ENCODE results near the gene ETNK1.
"Not testable (repeated sequence)": the region's sequence is repeated elsewhere in the genome, so short reads cannot be mapped to it uniquely, and the experiment has no call there.

ETNK1 gene

GRCh38 chr12:22624870-22625761 lies at the start of gene ETNK1:
Gene ETNK1 (plus strand): TSS chr12:22625171. CDS start chr12:22625431, 260 bp downstream.
- peak; percentile 79 for DNase-seq

- DNase-seq: no peak
These were observed 48.9 kb upstream of the ETNK1 start for GRCh38 chr12:22576065-22576464.

- DNase-seq: no peak
These were observed 48.5 kb upstream of the ETNK1 start for GRCh38 chr12:22576473-22576872.

- DNase-seq: no peak
These were observed 47.3 kb upstream of the ETNK1 start for GRCh38 chr12:22577667-22578066.

- no peak for DNase-seq
These were observed 46.6 kb upstream of the ETNK1 start for GRCh38 chr12:22578328-22578727.

GRCh38 chr12:22588817-22589216 lies 36.2 kb upstream of the ETNK1 start:
- DNase-seq: no peak

GRCh38 chr12:22593864-22594263 lies 31.1 kb upstream of the ETNK1 start:
- DNase-seq: no peak

- not testable (repeated sequence) for DNase-seq
These were observed 27.4 kb upstream of the ETNK1 start for GRCh38 chr12:22597539-22597938.

- no peak for DNase-seq
These were observed 26.7 kb upstream of the ETNK1 start for GRCh38 chr12:22598141-22598762.

GRCh38 chr12:22598763-22599161 lies 26.2 kb upstream of the ETNK1 start:
- no peak for DNase-seq

GRCh38 chr12:22600181-22600580 lies 24.8 kb upstream of the ETNK1 start:
- no peak for DNase-seq

- DNase-seq: no peak
These were observed 15.5 kb upstream of the ETNK1 start for GRCh38 chr12:22609501-22609900.

GRCh38 chr12:22610131-22610530 lies 14.8 kb upstream of the ETNK1 start:
- DNase-seq: no peak

GRCh38 chr12:22612822-22613221 lies 12.1 kb upstream of the ETNK1 start:
- DNase-seq: not testable (repeated sequence)

- no peak for DNase-seq
These were observed 8.9 kb upstream of the ETNK1 start for GRCh38 chr12:22615963-22616501.

GRCh38 chr12:22617630-22618029 lies 7.3 kb upstream of the ETNK1 start:
- DNase-seq: no peak

GRCh38 chr12:22624548-22624869 lies 462 bp upstream of the ETNK1 start:
- no peak for DNase-seq

- DNase-seq: peak; percentile 15
These were observed 857 bp downstream of the ETNK1 start for GRCh38 chr12:22625762-22626294.

- no peak for DNase-seq
These were observed 1.4 kb downstream of the ETNK1 start for GRCh38 chr12:22626406-22626805.

- no peak for DNase-seq
These were observed 2.4 kb downstream of the ETNK1 start for GRCh38 chr12:22627371-22627770.

GRCh38 chr12:22628228-22628627 lies 3.3 kb downstream of the ETNK1 start:
- DNase-seq: no peak

- DNase-seq: no peak
These were observed 7.0 kb downstream of the ETNK1 start for GRCh38 chr12:22631863-22632463.

- no peak for DNase-seq
These were observed 9.9 kb downstream of the ETNK1 start for GRCh38 chr12:22634883-22635282.

GRCh38 chr12:22635812-22636211 lies 10.8 kb downstream of the ETNK1 start:
- no peak for DNase-seq
